Measurements from ENCODE around the gene STXBP5L. TPM values are rescaled to one million over a fixed set of nuclear protein-coding genes. Genes with fewer than 3 reads are reported as not detected.
"Not testable (repeated sequence)": the region's sequence is repeated elsewhere in the genome, so short reads cannot be mapped to it uniquely, and the experiment has no call there.

The STXBP5L gene
- total and polyA plus RNA-seq, 8 donors: 0.11 to 1.5 (median 0.54) TPM

- Histone ChIP-seq H3K9me3 (no peaks in the 10 kb centered on the region), H3K27me3 (no peaks in the 10 kb centered on the region), H3K4me1 (no peaks in the 10 kb centered on the region), H3K4me3 (no peak overlapping the region), H3K36me3 (no peaks in the 10 kb centered on the region), H3K27ac (no peak overlapping the region)
- ATAC-seq: no peak
- no peak for TF ChIP-seq CTCF (IDR thresholded peaks at IDR 0.05)
- FAIRE-seq: no peak
- intact Hi-C loops (cut with DNase I): no loop called here
- WGBS, 2 donors: 77 to 86% methylated on average over 6 of the region's 6 CpGs
- no peak for DNase-seq
These were observed 156.1 kb downstream of the STXBP5L start for GRCh38 chr3:121064121-121064520.

- DNase-seq: no peak
- Histone ChIP-seq H3K27me3 (no peaks in the 10 kb centered on the region), H3K4me3 (no peak overlapping the region), H3K9me3 (no peaks in the 10 kb centered on the region), H3K27ac (no peak overlapping the region), H3K4me1 (no peaks in the 10 kb centered on the region), H3K36me3 (no peaks in the 10 kb centered on the region)
- ATAC-seq: no peak
- no peak for FAIRE-seq
- intact Hi-C loops (cut with DNase I): no loop called here
- WGBS, 2 donors: 40 to 49% methylated on average over 6 of the region's 6 CpGs
- TF ChIP-seq CTCF (IDR thresholded peaks at IDR 0.05): no peak
These were observed 164.1 kb downstream of the STXBP5L start for GRCh38 chr3:121072133-121072532.

- H3K27me3 ChIP-seq: no peaks in the 10 kb centered on the region
- no peaks in the 10 kb centered on the region for H3K4me1 ChIP-seq
- no peak for TF ChIP-seq CTCF (IDR thresholded peaks at IDR 0.05)
- H3K4me3 ChIP-seq: no peak overlapping the region
- intact Hi-C loops (cut with DNase I): no loop called here
- no peaks in the 10 kb centered on the region for H3K36me3 ChIP-seq
- no peaks in the 10 kb centered on the region for H3K9me3 ChIP-seq
- H3K27ac ChIP-seq: no peak overlapping the region
- FAIRE-seq (no peak), DNase-seq (no peak), ATAC-seq (no peak)
- 76 to 85% methylated on average over 7 of the region's 7 CpGs for WGBS, 2 donors
These were observed 165.0 kb downstream of the STXBP5L start for GRCh38 chr3:121073011-121073410.

GRCh38 chr3:121075191-121075590 is 167.2 kb downstream of the STXBP5L start:
- H3K27me3 ChIP-seq: no peaks in the 10 kb centered on the region
- H3K27ac ChIP-seq: no peak overlapping the region
- TF ChIP-seq CTCF (IDR thresholded peaks at IDR 0.05): no peak
- no peaks in the 10 kb centered on the region for H3K4me1 ChIP-seq
- ATAC-seq (no peak), FAIRE-seq (no peak), DNase-seq (no peak)
- H3K9me3 ChIP-seq: no peaks in the 10 kb centered on the region
- no peak overlapping the region for H3K4me3 ChIP-seq
- intact Hi-C loops (cut with DNase I): no loop called here
- H3K36me3 ChIP-seq: no peaks in the 10 kb centered on the region
- 70 to 78% methylated on average over 3 of the region's 3 CpGs for WGBS, 2 donors

- ATAC-seq; DNase-seq; FAIRE-seq; intact Hi-C loops (cut with DNase I); H3K27ac ChIP-seq; H3K4me3 ChIP-seq; H3K9me3 ChIP-seq; H3K36me3 ChIP-seq; H3K27me3 ChIP-seq; H3K4me1 ChIP-seq: not testable (repeated sequence)
- WGBS, 2 donors: 85 to 92% methylated on average over 20 to 22 of the region's 22 CpGs
These were observed 170.5 kb downstream of the STXBP5L start for GRCh38 chr3:121078378-121079101.

Measured in pancreas (tissue), 10 donors.